ENCODE results near the gene RDX. TPM values are rescaled to one million over a fixed set of nuclear protein-coding genes. Genes with fewer than 3 reads are reported as not detected.

The RDX gene
- total RNA-seq = 8.3 TPM

DNA sequence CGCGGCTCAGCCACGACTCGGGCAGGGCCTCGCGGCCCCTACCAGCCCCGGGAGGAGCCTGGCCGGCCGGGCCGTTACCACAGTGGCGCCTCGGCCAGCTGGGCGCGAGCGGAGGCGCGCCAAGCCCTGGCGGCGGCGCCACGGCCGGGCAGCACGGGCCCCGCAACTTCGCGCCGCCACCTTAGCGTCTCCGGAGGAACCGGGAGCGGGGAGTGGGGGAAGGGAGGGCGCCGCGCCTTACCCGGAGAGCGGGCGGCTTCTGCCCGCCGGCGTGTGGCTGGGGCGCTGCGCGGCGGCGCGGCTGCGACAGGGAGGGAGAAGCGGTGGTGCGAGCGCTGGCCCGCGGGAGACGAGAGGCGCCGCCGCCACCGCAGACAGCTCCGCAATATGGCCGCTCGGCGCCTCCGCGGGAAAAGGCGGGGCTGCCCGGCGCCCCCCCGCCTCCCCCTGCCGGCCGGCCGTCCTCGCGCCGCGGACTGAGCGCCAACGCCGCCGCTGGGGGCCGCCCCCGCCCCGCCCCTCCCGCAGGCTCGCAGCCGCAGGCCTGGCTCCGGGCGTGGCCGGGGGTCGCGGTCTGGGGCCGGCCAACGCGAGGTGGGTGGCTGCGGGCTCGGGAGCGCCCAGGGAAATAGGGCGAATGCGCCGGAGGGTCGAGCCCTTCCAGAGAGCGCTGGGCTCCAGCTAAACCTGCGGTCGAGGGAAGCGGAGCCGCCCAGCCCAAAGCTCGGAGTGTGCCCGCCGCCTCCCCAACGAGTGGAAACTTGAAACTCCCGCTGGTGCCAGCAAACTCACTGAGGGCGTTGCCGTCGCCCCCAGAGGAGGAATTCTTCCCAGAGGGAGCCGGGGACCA lies at the start of gene RDX:
Gene RDX (minus strand): TSS at position 389 of the 850 bp plus-strand sequence. CDS start 16,922 bp downstream, outside the sequence.
- DNase-seq (ENCODE audit: low read depth in 2 of 3, low spot score in 2 of 3) = peak; percentile 42 to 79 (median 73)

- no peak for DNase-seq (ENCODE audit: low read depth in 2 of 3, low spot score in 2 of 3)
Measured at GRCh38 chr11:110345743-110346142, 49.3 kb upstream of the RDX start.

- no peak for DNase-seq (ENCODE audit: low read depth in 2 of 3, low spot score in 2 of 3)
Measured at GRCh38 chr11:110340436-110340835, 44.0 kb upstream of the RDX start.

DNA sequence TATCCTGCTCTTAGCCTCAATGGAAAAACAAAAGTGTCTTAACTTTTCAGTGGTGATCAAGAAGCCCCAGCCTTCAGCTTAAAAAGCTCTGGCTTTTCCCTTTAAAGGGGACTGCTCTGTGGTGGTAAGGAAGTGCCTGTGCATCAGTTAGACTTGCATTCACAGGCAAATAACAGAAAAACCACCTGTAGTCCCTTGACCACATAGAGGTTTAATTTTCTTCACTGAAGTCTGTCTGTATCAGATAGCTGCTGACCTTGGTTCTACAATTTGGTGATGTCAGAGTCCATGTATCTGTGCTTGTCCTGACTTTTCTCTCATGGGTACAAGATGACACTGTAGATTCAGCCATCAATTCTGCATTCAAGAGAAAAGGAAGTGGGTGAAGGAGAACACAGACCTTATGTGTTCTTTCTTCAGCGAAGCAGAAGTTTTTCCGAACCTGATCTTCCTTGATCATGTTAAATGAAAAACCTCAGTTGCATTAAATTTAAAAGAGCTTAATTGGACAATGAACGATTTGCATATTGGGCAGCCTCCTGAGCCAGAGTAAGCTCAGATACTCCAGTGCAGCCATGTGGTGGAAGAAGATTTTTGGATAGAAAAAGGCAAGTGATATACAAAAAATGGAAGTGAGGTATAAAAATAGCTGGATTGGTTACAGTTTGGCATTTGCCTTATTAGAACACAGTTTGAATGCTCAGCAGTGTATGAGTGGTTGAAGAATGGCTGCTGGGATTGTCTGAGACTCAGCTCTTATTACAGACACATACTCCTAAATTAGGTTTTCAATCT lies 43.2 kb upstream of the RDX start:
- no peak for DNase-seq (ENCODE audit: low read depth in 2 of 3, low spot score in 2 of 3)

DNA sequence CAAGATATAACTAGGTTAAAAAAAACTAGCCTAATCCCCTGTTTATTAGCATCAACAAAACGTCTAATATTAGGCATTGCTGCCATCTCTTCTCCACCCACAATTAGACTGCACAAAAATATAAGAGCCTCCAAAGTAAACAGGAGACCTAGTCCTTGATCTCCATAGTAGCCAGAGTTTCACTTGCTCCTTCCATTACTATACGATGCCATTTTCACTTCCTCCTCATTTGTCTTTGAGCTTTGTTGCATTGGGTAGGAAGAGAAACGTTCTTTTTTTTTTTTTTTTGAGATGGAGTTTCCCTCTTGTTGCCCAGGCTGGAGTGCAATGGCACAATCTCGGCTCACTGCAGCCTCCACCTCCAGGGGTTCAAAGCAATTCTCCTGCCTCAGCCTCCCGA lies 42.3 kb upstream of the RDX start:
- no peak for DNase-seq (ENCODE audit: low read depth in 2 of 3, low spot score in 2 of 3)

DNA sequence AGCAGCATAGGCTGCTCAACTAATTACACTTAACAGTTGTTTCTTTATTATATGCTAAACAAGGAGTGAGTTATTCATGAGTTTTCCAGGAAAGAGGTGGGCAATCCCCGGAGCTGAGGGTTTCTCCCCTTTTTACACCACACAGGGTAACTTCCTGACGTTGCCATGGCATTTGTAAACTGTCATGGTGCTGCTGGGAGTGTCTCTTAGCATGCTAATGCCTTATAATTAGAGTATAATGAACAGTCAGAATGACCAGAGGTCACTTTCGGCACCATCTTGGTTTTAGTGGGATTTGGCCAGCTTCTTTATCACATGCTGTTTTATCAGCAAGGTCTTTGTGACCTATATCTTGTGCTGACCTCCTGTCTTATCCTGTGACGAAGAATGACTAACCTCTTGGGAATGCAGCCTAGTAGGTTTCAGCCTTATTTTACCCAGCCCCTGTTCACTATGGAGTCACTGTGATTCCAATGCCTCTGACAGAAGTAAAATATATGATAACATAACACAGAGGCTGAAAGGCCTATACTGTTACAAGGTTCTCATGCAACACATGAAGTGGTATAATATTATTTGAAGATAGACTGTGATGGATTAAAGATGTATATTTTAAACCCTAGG lies 41.3 kb upstream of the RDX start:
- no peak for DNase-seq (ENCODE audit: low read depth in 2 of 3, low spot score in 2 of 3)

DNA sequence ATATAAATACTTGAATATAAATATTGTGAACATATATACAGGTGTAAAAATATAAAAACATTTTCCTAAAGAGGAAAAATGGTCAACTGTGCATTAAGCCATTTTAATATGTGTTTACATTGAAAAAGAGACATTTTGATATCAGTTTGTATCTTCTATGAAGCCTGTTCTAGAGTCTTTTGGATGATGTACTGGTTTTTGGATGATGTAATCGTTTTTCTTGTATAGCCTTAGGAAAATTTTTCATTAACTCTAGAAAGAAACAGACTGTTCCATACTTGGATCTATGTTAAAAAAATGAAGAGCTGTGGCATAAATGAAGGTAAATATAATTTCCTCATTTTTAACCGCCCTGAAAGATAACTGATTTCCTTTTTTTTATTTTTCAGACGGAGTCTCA lies 39.6 kb upstream of the RDX start:
- DNase-seq (ENCODE audit: low read depth in 2 of 3, low spot score in 2 of 3) = no peak

GRCh38 chr11:110335358-110335757 lies 38.9 kb upstream of the RDX start:
- no peak for DNase-seq (ENCODE audit: low read depth in 2 of 3, low spot score in 2 of 3)

GRCh38 chr11:110331626-110332025 lies 35.2 kb upstream of the RDX start:
- no peak for DNase-seq (ENCODE audit: low read depth in 2 of 3, low spot score in 2 of 3)

DNA sequence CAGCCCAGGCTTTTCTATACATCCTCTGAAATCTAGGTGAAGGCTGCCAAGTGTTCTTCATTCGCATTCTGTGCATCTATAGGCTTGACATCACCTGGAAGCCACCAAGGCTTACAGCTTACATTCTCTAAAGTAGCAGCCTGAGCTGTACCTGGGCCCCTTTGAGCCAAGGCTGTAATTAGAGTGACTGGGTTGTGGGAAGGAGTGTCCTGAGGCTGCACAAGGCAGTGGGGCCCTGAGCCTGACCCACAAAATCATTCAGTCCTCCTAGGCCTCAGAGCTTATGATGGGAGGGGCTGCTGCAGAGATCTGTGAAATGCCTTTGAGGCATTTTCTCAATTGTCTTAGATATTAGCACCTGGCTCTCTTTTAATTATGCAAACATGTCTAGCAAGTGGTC lies 33.0 kb upstream of the RDX start:
- no peak for DNase-seq (ENCODE audit: low read depth in 2 of 3, low spot score in 2 of 3)

DNA sequence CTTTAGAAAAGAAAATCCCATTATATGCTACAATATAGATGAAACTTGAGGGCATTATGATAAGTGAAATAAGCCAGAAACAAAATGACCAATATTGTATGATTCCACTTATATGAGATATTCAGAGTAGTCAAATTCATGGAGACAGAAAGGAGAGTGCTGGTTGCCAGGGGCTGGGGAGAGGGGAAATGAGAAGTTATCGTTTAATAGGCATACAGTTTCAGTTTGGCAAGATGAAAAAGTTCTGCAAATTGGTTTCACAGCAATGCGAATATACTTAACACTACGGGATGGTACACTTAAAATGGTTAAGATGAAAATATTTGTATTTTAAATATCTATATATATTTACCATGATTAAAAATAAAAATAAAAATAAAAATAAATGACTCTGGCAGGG lies 31.1 kb upstream of the RDX start:
- DNase-seq (ENCODE audit: low read depth in 2 of 3, low spot score in 2 of 3) = no peak

- no peak for DNase-seq (ENCODE audit: low read depth in 2 of 3, low spot score in 2 of 3)
Measured at GRCh38 chr11:110323786-110324185, 27.4 kb upstream of the RDX start.

DNA sequence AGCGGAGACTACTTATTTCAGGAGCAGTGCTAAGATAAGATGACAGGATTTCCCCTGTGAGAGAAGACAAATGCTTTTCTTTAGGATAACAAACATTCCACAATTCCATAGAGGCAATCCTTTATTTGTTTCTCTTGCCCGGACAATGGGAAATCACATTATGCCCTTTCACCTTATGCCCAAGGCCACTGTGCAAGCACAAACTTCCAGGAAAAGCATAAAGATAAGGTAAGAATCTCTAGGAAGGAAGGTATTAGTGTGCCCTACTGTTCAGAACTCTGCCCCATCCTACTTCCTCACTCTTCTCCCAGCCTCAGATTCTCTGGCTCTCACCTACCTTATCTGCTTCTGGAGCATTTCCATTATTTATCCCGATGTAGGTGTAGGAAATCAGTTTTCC lies 23.1 kb upstream of the RDX start:
- no peak for DNase-seq (ENCODE audit: low read depth in 2 of 3, low spot score in 2 of 3)

DNA sequence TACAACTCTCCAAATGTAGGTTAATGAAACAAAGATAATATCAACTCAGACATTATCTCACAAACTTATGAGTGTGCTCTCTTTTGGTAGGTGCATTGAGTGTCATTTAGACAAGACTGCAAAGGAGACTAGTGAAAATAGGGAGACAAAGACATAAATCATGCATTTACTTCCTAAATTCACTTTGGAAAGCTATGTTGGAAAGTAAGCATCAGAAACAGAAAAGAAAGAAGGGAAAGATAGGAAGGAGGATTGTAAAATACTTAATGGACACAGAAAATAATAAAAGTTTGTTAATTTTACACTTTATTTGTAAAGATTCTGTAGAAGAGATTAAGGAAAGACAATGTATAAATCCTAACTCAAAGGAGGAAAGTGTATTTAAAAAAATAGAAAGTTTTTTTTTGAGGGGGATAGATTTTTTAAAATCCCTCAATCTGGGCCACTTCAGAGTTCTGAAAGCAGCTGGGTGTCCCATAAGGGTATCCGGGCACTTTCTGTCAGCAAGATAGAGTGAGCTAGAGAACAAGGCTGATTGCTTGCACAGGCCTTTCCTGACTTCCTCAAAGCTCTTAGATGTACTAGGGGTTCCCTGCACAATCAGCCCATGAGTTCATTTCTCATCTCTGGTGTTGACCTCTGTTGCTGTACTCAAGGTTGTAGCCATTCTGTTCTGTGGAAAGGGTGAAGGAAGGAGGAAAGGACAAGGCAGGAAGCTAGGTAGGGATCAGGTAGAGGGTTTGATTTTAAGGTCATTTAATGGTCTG lies 22.4 kb upstream of the RDX start:
- no peak for DNase-seq (ENCODE audit: low read depth in 2 of 3, low spot score in 2 of 3)

DNA sequence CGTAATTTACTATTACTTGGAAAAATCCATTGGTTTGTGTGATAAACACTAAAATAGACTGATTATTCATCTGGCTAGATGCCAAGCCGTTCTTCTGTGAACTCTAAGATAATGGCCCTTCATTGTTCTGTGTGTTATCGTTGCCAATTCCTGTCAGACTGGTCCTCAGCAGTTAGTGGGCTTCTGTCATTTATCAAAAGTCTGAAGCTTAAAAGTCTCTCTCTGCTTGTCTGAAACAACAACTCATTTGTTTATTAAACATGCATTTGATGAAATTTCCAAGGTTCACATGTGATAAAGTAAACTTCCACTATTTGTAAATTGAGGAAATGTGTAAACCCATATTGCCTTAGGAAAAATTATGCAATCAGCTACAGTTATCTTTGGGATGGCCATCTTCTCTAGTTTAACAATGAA lies 21.1 kb upstream of the RDX start:
- DNase-seq (ENCODE audit: low read depth in 2 of 3, low spot score in 2 of 3) = peak in 2 of 3 donors; percentile 26 to 49

GRCh38 chr11:110314366-110315095 lies 18.1 kb upstream of the RDX start:
- DNase-seq (ENCODE audit: low read depth in 2 of 3, low spot score in 2 of 3) = no peak

GRCh38 chr11:110312670-110313069 lies 16.3 kb upstream of the RDX start:
- DNase-seq (ENCODE audit: low read depth in 2 of 3, low spot score in 2 of 3) = no peak

DNA sequence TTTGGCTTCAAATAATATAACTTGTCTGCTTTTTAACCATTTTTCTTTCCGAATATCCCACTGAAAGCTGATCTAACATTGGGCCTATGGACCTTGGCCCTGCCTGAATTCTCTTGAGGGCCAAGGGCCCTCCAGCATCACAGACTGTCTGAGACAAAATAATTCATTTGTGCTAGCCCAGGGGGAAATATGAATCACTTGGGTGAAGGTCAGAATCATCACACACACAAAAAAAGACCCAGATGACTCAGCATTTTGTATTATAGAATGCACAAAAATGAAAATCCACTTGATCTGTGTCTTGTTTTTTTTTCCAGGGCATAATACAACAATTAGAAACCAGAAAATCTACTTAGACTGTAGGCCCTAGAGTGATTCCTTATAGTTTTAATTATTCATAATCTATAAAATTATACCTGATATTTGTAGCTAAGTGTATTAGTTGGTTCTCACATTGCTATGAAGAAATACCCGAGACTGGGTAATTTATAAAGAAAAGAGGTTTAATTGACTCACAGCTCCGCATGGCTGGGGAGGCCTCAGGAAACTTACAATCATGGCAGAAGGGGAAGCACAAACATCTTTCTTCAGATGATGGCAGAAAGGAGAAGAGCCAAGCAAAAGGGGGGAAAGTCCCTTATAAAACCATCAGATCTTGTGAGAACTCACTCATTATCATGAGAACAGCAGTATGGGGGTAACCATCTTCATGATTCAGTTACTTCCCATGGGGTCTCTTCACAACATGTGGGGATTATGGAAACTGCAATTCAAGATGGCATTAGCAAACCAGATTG lies 15.6 kb upstream of the RDX start:
- DNase-seq (ENCODE audit: low read depth in 2 of 3, low spot score in 2 of 3) = peak in 2 of 3 donors; percentile 19 to 40

DNA sequence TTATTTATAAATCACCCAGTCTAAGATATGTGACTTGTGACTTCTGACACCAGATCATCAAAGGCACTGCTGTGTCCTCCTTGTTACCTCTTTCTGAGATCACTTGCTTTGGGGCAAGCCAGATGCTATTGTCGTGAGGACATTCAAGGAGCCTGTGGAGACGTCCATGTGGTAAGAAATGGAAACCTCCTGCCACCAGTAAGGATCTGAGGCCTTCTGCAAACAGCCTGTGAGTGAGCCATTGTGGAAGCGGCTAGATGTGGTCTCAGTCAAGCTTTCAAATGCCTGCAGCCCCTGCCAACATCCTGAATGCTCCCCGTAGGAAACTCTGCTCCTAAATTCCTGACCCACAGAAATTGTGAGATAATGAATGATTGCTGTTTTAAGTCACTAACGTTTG lies 11.7 kb upstream of the RDX start:
- no peak for DNase-seq (ENCODE audit: low read depth in 2 of 3, low spot score in 2 of 3)

All from hematopoietic multipotent progenitor cell (in vitro differentiated cells).